ENCODE measurements around the gene TNFRSF18.

GRCh38 chr1:1161683-1162079, 44.7 kb downstream of the TNFRSF18 start:
- TF ChIP-seq, protein P1, sequence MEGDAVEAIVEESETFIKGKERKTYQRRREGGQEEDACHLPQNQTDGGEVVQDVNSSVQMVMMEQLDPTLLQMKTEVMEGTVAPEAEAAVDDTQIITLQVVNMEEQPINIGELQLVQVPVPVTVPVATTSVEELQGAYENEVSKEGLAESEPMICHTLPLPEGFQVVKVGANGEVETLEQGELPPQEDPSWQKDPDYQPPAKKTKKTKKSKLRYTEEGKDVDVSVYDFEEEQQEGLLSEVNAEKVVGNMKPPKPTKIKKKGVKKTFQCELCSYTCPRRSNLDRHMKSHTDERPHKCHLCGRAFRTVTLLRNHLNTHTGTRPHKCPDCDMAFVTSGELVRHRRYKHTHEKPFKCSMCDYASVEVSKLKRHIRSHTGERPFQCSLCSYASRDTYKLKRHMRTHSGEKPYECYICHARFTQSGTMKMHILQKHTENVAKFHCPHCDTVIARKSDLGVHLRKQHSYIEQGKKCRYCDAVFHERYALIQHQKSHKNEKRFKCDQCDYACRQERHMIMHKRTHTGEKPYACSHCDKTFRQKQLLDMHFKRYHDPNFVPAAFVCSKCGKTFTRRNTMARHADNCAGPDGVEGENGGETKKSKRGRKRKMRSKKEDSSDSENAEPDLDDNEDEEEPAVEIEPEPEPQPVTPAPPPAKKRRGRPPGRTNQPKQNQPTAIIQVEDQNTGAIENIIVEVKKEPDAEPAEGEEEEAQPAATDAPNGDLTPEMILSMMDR (conservative IDR thresholded peaks at IDR 0.05; ENCODE audit: low read depth in 2 of 2): no peak
- TF ChIP-seq EZH2 (IDR thresholded peaks at IDR 0.05; ENCODE audit: low read depth, unreplicated experiment) (no peak), REST (IDR thresholded peaks at IDR 0.05; ENCODE audit: unreplicated experiment) (no peak), POLR2AphosphoS5 (IDR thresholded peaks at IDR 0.05; ENCODE audit: low read depth) (no peak), JUNB (IDR thresholded peaks at IDR 0.05; ENCODE audit: unreplicated experiment) (no peak), NANOG (IDR thresholded peaks at IDR 0.05; ENCODE audit: borderline replicate concordance) (no peak), EZH2phosphoT487 (IDR thresholded peaks at IDR 0.05; ENCODE audit: unreplicated experiment) (no peak), ZNF114 (CRISPR knock-in tag; IDR thresholded peaks at IDR 0.05) (no peak), ZNF331 (CRISPR knock-in tag; IDR thresholded peaks at IDR 0.05; ENCODE audit: low read depth) (no peak), CREB1 (CRISPR knock-in tag; IDR thresholded peaks at IDR 0.05; ENCODE audit: low read depth) (no peak), STAT1 (IDR thresholded peaks at IDR 0.05; ENCODE audit: unreplicated experiment) (no peak)
- TF ChIP-seq, protein P2, sequence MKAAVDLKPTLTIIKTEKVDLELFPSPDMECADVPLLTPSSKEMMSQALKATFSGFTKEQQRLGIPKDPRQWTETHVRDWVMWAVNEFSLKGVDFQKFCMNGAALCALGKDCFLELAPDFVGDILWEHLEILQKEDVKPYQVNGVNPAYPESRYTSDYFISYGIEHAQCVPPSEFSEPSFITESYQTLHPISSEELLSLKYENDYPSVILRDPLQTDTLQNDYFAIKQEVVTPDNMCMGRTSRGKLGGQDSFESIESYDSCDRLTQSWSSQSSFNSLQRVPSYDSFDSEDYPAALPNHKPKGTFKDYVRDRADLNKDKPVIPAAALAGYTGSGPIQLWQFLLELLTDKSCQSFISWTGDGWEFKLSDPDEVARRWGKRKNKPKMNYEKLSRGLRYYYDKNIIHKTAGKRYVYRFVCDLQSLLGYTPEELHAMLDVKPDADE (IDR thresholded peaks at IDR 0.05): no peak
